IPS-18c (cell line): ENCODE data around the gene OR11G2.
"Not testable (repeated sequence)": the region's sequence is repeated elsewhere in the genome, so short reads cannot be mapped to it uniquely, and the experiment has no call there.

Experiments
- H3K4me3 ChIP-seq: 2 replicates; pipeline ENCODE4 v1.7.0; 2013; ENCODE audit warnings: low read depth, mild to moderate bottlenecking, low read length, moderate library complexity; ENCODE audit not compliant: insufficient read depth
- H3K9me3 ChIP-seq: one replicate; pipeline ENCODE4 v1.6.1; 2013; ENCODE audit warnings: mild to moderate bottlenecking, low read length, moderate library complexity; ENCODE audit not compliant: control insufficient read depth, insufficient read depth

The OR11G2 gene

GRCh38 chr14:20190596-20190995 lies at the start of gene OR11G2:
Gene OR11G2 (plus strand): TSS chr14:20190896. CDS start chr14:20197438, 6,542 bp downstream.
- peaks cover 15% of the 10 kb centered on the region for H3K9me3 ChIP-seq
- H3K4me3 ChIP-seq: no peak within 1 kb of the TSS

- H3K4me3 ChIP-seq: no peak overlapping the region
- H3K9me3 ChIP-seq: peaks cover 12% of the 10 kb centered on the region
Measured at GRCh38 chr14:20143911-20144310, 46.8 kb upstream of the OR11G2 start.

GRCh38 chr14:20144820-20145219 lies 45.9 kb upstream of the OR11G2 start:
- peaks cover 13% of the 10 kb centered on the region for H3K9me3 ChIP-seq
- H3K4me3 ChIP-seq: no peak overlapping the region

GRCh38 chr14:20164462-20164861 lies 26.2 kb upstream of the OR11G2 start:
- H3K4me3 ChIP-seq: no peak overlapping the region
- H3K9me3 ChIP-seq: peaks cover 8% of the 10 kb centered on the region

GRCh38 chr14:20167091-20167490 lies 23.6 kb upstream of the OR11G2 start:
- Histone ChIP-seq H3K9me3 (peaks cover 8% of the 10 kb centered on the region), H3K4me3 (no peak overlapping the region)

- H3K9me3 ChIP-seq: not testable (repeated sequence)
Measured at GRCh38 chr14:20169852-20170251, 20.8 kb upstream of the OR11G2 start.

GRCh38 chr14:20174205-20174604 lies 16.5 kb upstream of the OR11G2 start:
- not testable (repeated sequence) for H3K9me3 ChIP-seq, H3K4me3 ChIP-seq

More at GRCh38 chr14:20169852-20170251, 20.8 kb upstream of the OR11G2 start:
- H3K4me3 ChIP-seq: not testable (repeated sequence)

- Histone ChIP-seq H3K4me3 (no peak overlapping the region), H3K9me3 (peaks cover 11% of the 10 kb centered on the region)
Measured at GRCh38 chr14:20176330-20176729, 14.4 kb upstream of the OR11G2 start.

GRCh38 chr14:20177433-20177974 lies 13.2 kb upstream of the OR11G2 start:
- H3K9me3 ChIP-seq: peaks cover 11% of the 10 kb centered on the region
- H3K4me3 ChIP-seq: no peak overlapping the region

GRCh38 chr14:20179218-20179617 lies 11.5 kb upstream of the OR11G2 start:
- Histone ChIP-seq H3K9me3 (peaks cover 14% of the 10 kb centered on the region), H3K4me3 (no peak overlapping the region)

GRCh38 chr14:20179880-20180279 lies 10.8 kb upstream of the OR11G2 start:
- Histone ChIP-seq H3K9me3 (peaks cover 14% of the 10 kb centered on the region), H3K4me3 (peak overlapping the region; percentile 15; the same call in 1 of the 2 replicates)

GRCh38 chr14:20180486-20180885 lies 10.2 kb upstream of the OR11G2 start:
- peaks cover 14% of the 10 kb centered on the region for H3K9me3 ChIP-seq

GRCh38 chr14:20184181-20184580 lies 6.5 kb upstream of the OR11G2 start:
- peaks cover 9% of the 10 kb centered on the region for H3K9me3 ChIP-seq
- no peak overlapping the region; the same call in 1 of the 2 replicates for H3K4me3 ChIP-seq

More at GRCh38 chr14:20180486-20180885, 10.2 kb upstream of the OR11G2 start:
- no peak overlapping the region for H3K4me3 ChIP-seq

GRCh38 chr14:20191396-20191795 lies 700 bp downstream of the OR11G2 start:
- H3K9me3 ChIP-seq: peaks cover 15% of the 10 kb centered on the region

GRCh38 chr14:20194101-20194500 lies 3.4 kb downstream of the OR11G2 start:
- Histone ChIP-seq H3K9me3 (peaks cover 18% of the 10 kb centered on the region), H3K4me3 (no peak overlapping the region)

More at GRCh38 chr14:20191396-20191795, 700 bp downstream of the OR11G2 start:
- no peak overlapping the region for H3K4me3 ChIP-seq

- peaks cover 18% of the 10 kb centered on the region for H3K9me3 ChIP-seq
- not testable (repeated sequence) for H3K4me3 ChIP-seq
Measured at GRCh38 chr14:20195170-20195569, 4.5 kb downstream of the OR11G2 start.

- H3K9me3 ChIP-seq: peaks cover 15% of the 10 kb centered on the region
Measured at GRCh38 chr14:20195911-20196310, 5.2 kb downstream of the OR11G2 start.

GRCh38 chr14:20197459-20197858 lies 6.8 kb downstream of the OR11G2 start:
- peaks cover 19% of the 10 kb centered on the region for H3K9me3 ChIP-seq
- no peak overlapping the region for H3K4me3 ChIP-seq

More at GRCh38 chr14:20195911-20196310, 5.2 kb downstream of the OR11G2 start:
- H3K4me3 ChIP-seq: no peak overlapping the region

- Histone ChIP-seq H3K9me3 (peaks cover 16% of the 10 kb centered on the region), H3K4me3 (no peak overlapping the region)
Measured at GRCh38 chr14:20198991-20199390, 8.3 kb downstream of the OR11G2 start.
